Measurements from ENCODE around the gene E2F1.

The E2F1 gene

DNA sequence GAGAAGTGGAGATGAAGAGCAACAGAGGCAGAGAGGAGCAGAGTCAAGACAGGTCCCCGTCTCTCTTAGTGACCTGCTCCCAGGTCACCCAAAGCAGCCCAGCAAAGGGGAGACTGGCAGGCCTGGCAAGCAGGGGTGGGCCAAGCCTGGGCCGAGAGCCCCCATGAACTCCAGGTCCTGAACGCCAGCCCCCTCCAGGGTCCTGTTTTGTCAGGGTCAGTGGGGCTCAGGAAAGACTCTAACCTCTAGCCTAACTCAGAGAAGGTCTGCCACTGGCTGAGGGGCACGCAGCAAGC lies 13.1 kb downstream of the E2F1 start:
- DNase-seq (ENCODE audit: low read depth in 2 of 2, low spot score in 1 of 2) = no peak

GRCh38 chr20:33672426-33673113 lies 13.6 kb downstream of the E2F1 start:
- DNase-seq (ENCODE audit: low read depth in 2 of 2, low spot score in 1 of 2) = no peak

- no peak for DNase-seq (ENCODE audit: low read depth in 2 of 2, low spot score in 1 of 2)
Measured at GRCh38 chr20:33671573-33672288, 14.5 kb downstream of the E2F1 start.

DNA sequence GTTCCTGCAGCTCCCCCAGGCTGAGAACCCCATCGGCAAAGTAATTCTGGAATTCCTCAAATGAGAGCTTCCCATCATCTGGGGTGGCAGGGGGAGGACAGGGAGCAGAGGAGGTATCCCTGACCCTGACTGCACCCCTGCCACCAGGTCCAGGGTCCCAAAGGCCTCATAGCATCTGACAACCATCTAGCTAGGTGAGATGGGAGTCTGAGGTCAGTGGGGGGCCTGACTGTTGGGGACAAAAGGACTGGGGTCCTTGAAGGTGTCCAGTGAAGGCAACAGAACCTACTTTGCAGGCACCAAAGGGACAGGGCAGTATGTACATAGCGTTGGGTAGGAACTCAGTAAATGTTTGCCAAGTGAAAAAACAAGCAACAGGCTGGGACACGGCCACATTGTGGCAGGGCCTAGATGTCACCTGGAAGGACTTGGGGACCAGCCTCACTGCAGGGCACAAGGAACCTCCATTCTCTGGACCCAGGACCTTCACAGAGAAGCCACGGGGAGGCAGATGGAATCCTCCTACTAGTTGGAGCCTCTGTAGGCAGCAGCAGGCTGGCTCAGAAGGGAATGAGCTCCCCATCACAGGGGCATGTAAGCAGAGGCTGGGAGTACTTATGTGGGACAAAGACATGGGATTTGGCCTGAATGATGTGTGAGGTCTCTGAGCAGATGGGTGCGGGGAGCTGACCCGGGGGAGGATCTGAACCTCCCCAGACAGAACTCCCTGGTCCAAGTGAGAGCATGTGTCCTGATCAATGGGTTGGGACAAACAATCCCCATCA lies 15.3 kb downstream of the E2F1 start:
- no peak for DNase-seq (ENCODE audit: low read depth in 2 of 2, low spot score in 1 of 2)

GRCh38 chr20:33669873-33670640 lies 16.1 kb downstream of the E2F1 start:
- no peak for DNase-seq (ENCODE audit: low read depth in 2 of 2, low spot score in 1 of 2)

DNA sequence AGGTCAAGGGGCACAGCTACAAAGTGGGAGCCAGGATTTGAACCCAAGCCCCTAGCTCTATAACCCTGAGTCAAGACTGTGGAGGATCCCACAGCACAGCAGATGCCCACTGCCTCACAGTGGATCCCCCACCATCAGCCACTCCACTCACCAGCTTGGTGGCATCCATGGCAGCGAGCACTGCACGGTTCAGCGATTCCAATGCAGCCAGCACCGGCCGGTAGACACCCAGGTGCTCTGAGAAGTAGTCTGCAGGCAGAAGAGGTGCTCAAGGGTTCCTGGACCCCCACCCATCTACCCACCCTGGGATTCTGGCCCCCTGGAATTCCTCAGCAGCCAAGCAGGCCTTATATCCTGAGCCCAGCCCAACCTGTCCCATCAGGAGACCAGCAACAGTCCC lies 17.0 kb downstream of the E2F1 start:
- DNase-seq (ENCODE audit: low read depth in 2 of 2, low spot score in 1 of 2) = no peak

DNA sequence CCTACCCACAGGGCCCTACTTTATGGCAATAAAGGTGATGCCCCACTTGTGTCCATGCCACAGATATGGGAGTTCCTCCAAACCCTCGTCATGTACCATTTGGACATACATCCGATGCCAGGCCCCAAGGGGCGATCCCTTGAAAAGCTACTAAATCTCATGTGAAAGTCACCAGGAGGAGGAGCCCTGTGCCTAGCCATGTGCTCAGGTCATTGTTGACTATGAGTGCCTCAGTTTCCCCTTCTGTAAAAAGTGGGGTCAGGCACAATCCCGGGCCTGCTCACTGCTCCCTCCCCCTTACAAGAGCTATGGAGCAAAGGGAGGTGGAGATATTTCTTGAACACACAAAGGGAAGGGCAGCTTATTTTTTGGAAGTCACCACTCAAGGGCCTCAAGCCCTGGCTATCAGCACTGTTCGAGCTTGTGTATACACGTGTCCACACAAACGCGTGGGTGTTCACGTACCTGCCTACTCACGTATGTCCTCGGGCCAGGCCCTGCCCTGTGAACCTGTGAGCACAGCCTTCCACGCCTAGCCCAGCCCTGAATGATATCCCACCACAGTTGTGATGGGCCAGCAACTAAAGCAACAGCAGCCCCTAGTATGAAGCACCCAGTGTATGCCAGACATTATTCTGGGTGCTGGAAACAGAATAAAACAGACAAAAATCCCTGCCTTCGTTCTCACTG lies 17.6 kb downstream of the E2F1 start:
- no peak for DNase-seq (ENCODE audit: low read depth in 2 of 2, low spot score in 1 of 2)

GRCh38 chr20:33667676-33668465 lies 18.3 kb downstream of the E2F1 start:
- peak in 1 of 2 donors; percentile 49 for DNase-seq (ENCODE audit: low read depth in 2 of 2, low spot score in 1 of 2)

- DNase-seq (ENCODE audit: low read depth in 2 of 2, low spot score in 1 of 2) = no peak
Measured at GRCh38 chr20:33667245-33667675, 18.9 kb downstream of the E2F1 start.

DNA sequence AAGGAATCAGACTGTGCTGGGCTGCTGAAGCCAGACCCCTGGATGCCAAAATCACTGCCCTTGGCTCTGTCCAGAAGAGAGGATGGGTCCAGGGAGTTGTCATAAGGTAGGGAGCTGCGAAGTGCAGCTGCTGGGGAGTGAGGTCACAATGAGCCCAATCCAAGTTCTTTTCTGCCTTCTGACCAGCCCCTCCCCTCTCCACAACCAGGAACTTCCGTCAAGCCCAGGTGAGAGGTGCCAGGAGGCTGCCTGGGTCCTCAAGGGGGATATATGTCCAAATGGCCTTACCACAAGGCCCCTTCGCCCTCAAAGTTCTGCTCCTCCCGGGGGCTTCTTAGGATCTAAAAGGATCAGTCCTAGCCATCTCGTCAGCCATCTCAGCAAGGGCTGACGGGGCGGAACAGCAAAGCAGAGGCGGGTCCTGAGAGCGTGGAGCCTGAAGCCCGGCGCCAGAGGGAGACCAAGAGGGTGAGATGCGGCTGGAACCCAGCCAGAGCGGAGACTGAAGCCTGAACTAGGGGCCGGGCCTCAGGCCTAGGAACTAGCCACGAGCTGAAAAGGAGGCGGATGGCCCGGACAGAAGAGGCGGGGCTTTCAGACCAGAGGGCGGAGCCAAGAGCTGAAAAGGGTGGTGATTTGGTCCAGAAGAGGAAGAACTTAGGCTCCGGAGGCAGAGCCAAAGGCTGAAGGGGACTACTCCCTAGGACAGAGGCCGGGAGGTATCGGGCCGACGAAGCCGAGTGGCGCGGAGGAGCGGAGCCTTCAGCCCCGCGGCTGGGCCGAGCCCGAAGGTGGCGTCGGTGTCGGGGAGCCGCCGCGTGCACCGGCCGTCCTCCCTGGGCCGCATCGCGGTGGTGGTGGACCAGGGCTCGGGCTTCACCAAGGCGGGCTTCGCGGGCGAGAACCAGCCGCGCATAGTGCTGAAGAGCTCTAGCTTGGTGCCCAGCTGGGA lies 19.6 kb downstream of the E2F1 start, which contains the start of gene ACTL10:
TSS of gene ACTL10 (plus strand) at position 651 of the 952 bp plus-strand sequence. CDS start 555 bp downstream, outside the sequence.
- peak; percentile 50 to 68 for DNase-seq (ENCODE audit: low read depth in 2 of 2, low spot score in 1 of 2)

- no peak for DNase-seq (ENCODE audit: low read depth in 2 of 2, low spot score in 1 of 2)
Measured at GRCh38 chr20:33664762-33665144, 21.4 kb downstream of the E2F1 start.

DNA sequence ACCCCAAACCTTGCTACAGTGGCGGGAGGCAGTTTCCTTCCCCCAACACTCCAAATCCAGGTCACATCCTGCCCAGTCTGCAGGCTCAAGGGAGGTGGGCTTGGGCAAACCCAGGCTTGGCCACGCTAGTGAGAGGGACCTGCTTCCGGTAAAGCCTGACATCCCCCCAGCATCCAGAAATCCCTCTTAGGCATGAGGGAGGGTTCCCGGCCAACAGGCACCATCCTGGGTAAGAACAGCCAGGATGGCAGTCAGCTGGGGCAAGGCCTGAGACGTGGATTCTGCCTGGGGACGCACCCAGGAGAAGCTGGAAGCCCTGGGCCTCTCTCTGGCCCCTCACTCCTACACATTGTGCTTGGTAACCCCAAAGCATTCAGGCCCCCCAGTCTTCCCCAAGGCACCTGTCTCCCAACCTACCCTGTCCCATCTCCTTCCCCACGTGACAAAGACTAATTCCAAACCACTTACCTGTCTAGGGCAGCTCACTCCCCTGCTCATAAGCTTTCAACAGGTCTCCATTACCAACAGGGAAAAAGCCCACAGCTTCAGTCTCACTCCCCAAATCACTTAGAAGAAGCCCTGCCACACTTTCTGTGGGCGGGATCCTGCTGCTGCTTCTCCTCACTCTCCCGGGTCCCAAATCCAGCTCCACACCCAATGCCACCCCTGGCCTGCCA lies 22.0 kb downstream of the E2F1 start:
- no peak for DNase-seq (ENCODE audit: low read depth in 2 of 2, low spot score in 1 of 2)

GRCh38 chr20:33663161-33664084 lies 22.8 kb downstream of the E2F1 start:
- DNase-seq (ENCODE audit: low read depth in 2 of 2, low spot score in 1 of 2) = peak; percentile 46 to 61

- no peak for DNase-seq (ENCODE audit: low read depth in 2 of 2, low spot score in 1 of 2)
Measured at GRCh38 chr20:33662172-33662571, 24.0 kb downstream of the E2F1 start, which contains the start of gene C20orf144. TSS of gene C20orf144 (plus strand) at chr20:33662327. CDS start at chr20:33662346, 19 bp downstream.

DNA sequence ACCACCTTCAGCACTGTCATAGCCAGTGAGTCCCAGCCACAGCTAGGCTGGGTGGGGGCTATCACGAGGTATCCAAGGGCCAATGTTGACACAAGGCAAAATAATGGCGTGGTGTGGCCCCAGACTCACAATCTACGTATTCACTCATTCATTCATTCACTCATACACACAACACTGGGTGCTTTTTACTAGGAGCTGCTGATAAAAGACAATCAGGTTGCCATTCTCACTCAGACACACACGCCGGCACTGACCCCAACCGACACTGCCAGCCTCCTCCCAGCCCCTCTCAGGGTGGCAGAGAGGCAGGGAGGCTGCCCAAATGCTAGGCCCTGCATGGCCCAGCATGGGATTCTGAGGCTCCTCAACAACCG lies 25.5 kb downstream of the E2F1 start:
- DNase-seq (ENCODE audit: low read depth in 2 of 2, low spot score in 1 of 2) = no peak

DNA sequence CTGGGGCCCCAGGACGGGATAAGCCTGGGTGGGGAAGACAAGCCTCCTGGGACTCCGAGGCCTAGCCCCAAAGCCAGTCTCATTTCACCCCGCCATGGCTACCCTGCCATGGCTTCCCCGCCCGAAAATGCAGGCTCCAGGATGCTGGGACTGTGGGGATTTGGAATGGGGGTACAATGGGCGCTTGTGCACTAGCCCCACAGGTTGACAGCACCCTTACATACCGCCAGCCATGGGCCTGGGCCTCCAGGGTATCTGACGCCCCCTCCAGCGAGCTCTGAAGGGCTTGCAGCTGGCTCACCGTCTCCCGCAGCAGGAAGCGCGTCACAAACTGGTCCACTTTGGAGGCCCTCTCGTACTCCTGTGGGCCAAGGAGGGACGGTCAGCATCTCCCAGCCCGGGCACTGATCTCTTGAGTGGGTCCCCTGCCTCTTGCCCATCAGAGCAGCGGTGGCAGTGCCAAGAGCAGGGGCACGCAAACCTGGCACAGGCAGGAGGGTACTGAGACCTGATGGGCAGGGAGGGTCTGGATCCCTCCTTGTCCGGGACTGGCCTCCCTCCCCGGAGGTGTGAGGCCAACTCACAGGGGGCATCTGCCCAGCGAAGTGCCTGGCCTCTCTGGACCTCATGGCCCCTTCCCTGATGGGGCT lies 26.0 kb downstream of the E2F1 start:
- no peak for DNase-seq (ENCODE audit: low read depth in 2 of 2, low spot score in 1 of 2)
